HG02981 (cell line): ENCODE results near the gene MPPED2.

Experiments
- ATAC-seq: cut with Tn5 transposase; IDR thresholded peaks from one replicate; pipeline ENCODE4 v1.9.1; 2021; ENCODE audit warnings: mild to moderate bottlenecking, moderate library complexity; ENCODE audit not compliant: unreplicated experiment

Gene MPPED2

GRCh38 chr11:30455025-30455424 lies 131.1 kb downstream of the MPPED2 start:
- no peak for ATAC-seq

GRCh38 chr11:30454541-30454940 lies 131.6 kb downstream of the MPPED2 start:
- no peak for ATAC-seq

- ATAC-seq, result no peak
Observed at GRCh38 chr11:30454111-30454510, 132.0 kb downstream of the MPPED2 start.

GRCh38 chr11:30453705-30454104 lies 132.4 kb downstream of the MPPED2 start:
- ATAC-seq, result no peak

GRCh38 chr11:30452842-30453241 lies 133.3 kb downstream of the MPPED2 start:
- no peak for ATAC-seq

- ATAC-seq, result no peak
Observed at GRCh38 chr11:30452114-30452513, 134.0 kb downstream of the MPPED2 start.

- no peak for ATAC-seq
Observed at GRCh38 chr11:30451626-30452025, 134.5 kb downstream of the MPPED2 start.

GRCh38 chr11:30451167-30451566 lies 135.0 kb downstream of the MPPED2 start:
- ATAC-seq, result no peak

GRCh38 chr11:30447058-30447640 lies 139.0 kb downstream of the MPPED2 start:
- no peak for ATAC-seq

GRCh38 chr11:30446520-30446919 lies 139.6 kb downstream of the MPPED2 start:
- ATAC-seq, result no peak

- ATAC-seq, result no peak
Observed at GRCh38 chr11:30445056-30445455, 141.1 kb downstream of the MPPED2 start.

GRCh38 chr11:30440510-30440909 lies 145.6 kb downstream of the MPPED2 start:
- no peak for ATAC-seq

GRCh38 chr11:30436801-30437200 lies 149.4 kb downstream of the MPPED2 start:
- ATAC-seq, result no peak

- no peak for ATAC-seq
Observed at GRCh38 chr11:30435488-30435887, 150.7 kb downstream of the MPPED2 start.

GRCh38 chr11:30434901-30435300 lies 151.3 kb downstream of the MPPED2 start:
- ATAC-seq, result no peak

GRCh38 chr11:30433831-30434230 lies 152.3 kb downstream of the MPPED2 start:
- ATAC-seq, result no peak

GRCh38 chr11:30432716-30433115 lies 153.4 kb downstream of the MPPED2 start:
- ATAC-seq, result no peak

- ATAC-seq, result no peak
Observed at GRCh38 chr11:30432178-30432577, 154.0 kb downstream of the MPPED2 start.

- ATAC-seq, result no peak
Observed at GRCh38 chr11:30431127-30431814, 154.9 kb downstream of the MPPED2 start.

- no peak for ATAC-seq
Observed at GRCh38 chr11:30429550-30429949, 156.6 kb downstream of the MPPED2 start.

GRCh38 chr11:30426781-30427180 lies 159.4 kb downstream of the MPPED2 start:
- no peak for ATAC-seq

- no peak for ATAC-seq
Observed at GRCh38 chr11:30424844-30425243, 161.3 kb downstream of the MPPED2 start.

GRCh38 chr11:30424321-30424720 lies 161.8 kb downstream of the MPPED2 start:
- no peak for ATAC-seq
